H9 (cell line): ENCODE measurements around the gene SF1. TPM values are rescaled to one million over a fixed set of nuclear protein-coding genes. Genes with fewer than 3 reads are reported as not detected.

Source experiments
- DNase-seq: peaks from one replicate; pipeline ENCODE4 v3.0.0-alpha.2; 2017
- H2AFZ ChIP-seq: one replicate; pipeline ENCODE4 v1.6.1; 2013; ENCODE audit warnings: mild to moderate bottlenecking, low read length, control low read depth, moderate library complexity
- H2AK5ac ChIP-seq: 2 replicates; pipeline ENCODE4 v1.6.1; 2013; ENCODE audit warnings: low read length, control low read depth, mixed read lengths; ENCODE audit not compliant: insufficient read length
- H2BK120ac ChIP-seq: one replicate; pipeline ENCODE4 v1.6.1; 2013; ENCODE audit warnings: low read depth, mild to moderate bottlenecking, low read length, control low read depth, inconsistent platforms; ENCODE audit not compliant: poor library complexity, severe bottlenecking
- H2BK12ac ChIP-seq: 2 replicates; pipeline ENCODE4 v1.6.1; 2013; ENCODE audit warnings: low read length, control low read depth, mixed read lengths, low read depth; ENCODE audit not compliant: insufficient read length
- H2BK15ac ChIP-seq: 2 replicates; pipeline ENCODE4 v1.6.1; 2013; ENCODE audit warnings: low read depth, low read length, control low read depth
- H2BK20ac ChIP-seq: one replicate; pipeline ENCODE4 v1.6.1; 2013; ENCODE audit warnings: low read depth, mild to moderate bottlenecking, low read length, control low read depth, inconsistent platforms; ENCODE audit not compliant: poor library complexity, severe bottlenecking
- H2BK5ac ChIP-seq: 2 replicates; pipeline ENCODE4 v1.6.1; 2013; ENCODE audit warnings: low read length, control low read depth, mixed read lengths; ENCODE audit not compliant: insufficient read length
- H3K14ac ChIP-seq: 2 replicates; pipeline ENCODE4 v1.6.1; 2013; ENCODE audit warnings: low read length, control low read depth; ENCODE audit not compliant: insufficient read depth
- H3K18ac ChIP-seq: 2 replicates; pipeline ENCODE4 v1.6.1; 2013; ENCODE audit warnings: low read depth, mild to moderate bottlenecking, mixed read lengths, low read length, control low read depth; ENCODE audit not compliant: insufficient read length
- H3K23ac ChIP-seq: 2 replicates; pipeline ENCODE4 v1.6.1; 2013; ENCODE audit warnings: low read length, control low read depth, mixed read lengths, low read depth; ENCODE audit not compliant: insufficient read length
- H3K23me2 ChIP-seq: 2 replicates; pipeline ENCODE4 v1.6.1; 2013; ENCODE audit warnings: low read depth, mild to moderate bottlenecking, mixed read lengths, low read length, control low read depth; ENCODE audit not compliant: insufficient read length, poor library complexity, severe bottlenecking
- H3K27ac ChIP-seq: 2 replicates; pipeline ENCODE4 v1.5.1; 2013; ENCODE audit warnings: low read length, control low read depth, mixed read lengths, low read depth; ENCODE audit not compliant: insufficient read length
- H3K27me3 ChIP-seq: 2 replicates; pipeline ENCODE4 v1.6.1; 2013; ENCODE audit warnings: low read length, control low read depth, inconsistent platforms; ENCODE audit not compliant: insufficient read depth
- H3K4ac ChIP-seq: 2 replicates; pipeline ENCODE4 v1.6.1; 2013; ENCODE audit warnings: low read depth, mild to moderate bottlenecking, control low read depth, inconsistent platforms, low read length, moderate library complexity
- H3K4me1 ChIP-seq: 2 replicates; pipeline ENCODE4 v1.6.1; 2013; ENCODE audit warnings: low read length, control low read depth, inconsistent platforms; ENCODE audit not compliant: insufficient read depth
- H3K4me2 ChIP-seq: 2 replicates; pipeline ENCODE4 v1.6.1; 2013; ENCODE audit warnings: low read length, control low read depth, mixed read lengths; ENCODE audit not compliant: insufficient read length, insufficient read depth
- H3K56ac ChIP-seq: 2 replicates; pipeline ENCODE4 v1.6.1; 2013; ENCODE audit warnings: low read depth, mild to moderate bottlenecking, mixed read lengths, low read length, control low read depth; ENCODE audit not compliant: insufficient read length
- H3K79me1 ChIP-seq: 2 replicates; pipeline ENCODE4 v1.6.1; 2013; ENCODE audit warnings: low read depth, mild to moderate bottlenecking, moderate library complexity, low read length, control low read depth, inconsistent platforms; ENCODE audit not compliant: insufficient read depth, poor library complexity, severe bottlenecking
- H3K79me2 ChIP-seq: 2 replicates; pipeline ENCODE4 v1.6.1; 2013; ENCODE audit warnings: low read length, control low read depth, inconsistent platforms; ENCODE audit not compliant: insufficient read depth
- H3K9ac ChIP-seq: 2 replicates; pipeline ENCODE4 v1.6.1; 2013; ENCODE audit warnings: low read length, control low read depth, mixed read lengths; ENCODE audit not compliant: insufficient read length; ENCODE audit errors: extremely low read depth
- H3K9me3 ChIP-seq: one replicate; pipeline ENCODE4 v1.6.1; 2013; ENCODE audit warnings: low read depth, low read length, inconsistent platforms; ENCODE audit not compliant: control insufficient read depth
- H3T11ph ChIP-seq: one replicate; pipeline ENCODE4 v1.6.1; 2013; ENCODE audit warnings: mild to moderate bottlenecking, low read length, control low read depth, inconsistent platforms
- H4K20me1 ChIP-seq: one replicate; pipeline ENCODE4 v1.6.1; 2013; ENCODE audit not compliant: control insufficient read depth, insufficient read length, insufficient read depth
- H4K5ac ChIP-seq: 2 replicates; pipeline ENCODE4 v1.6.1; 2013; ENCODE audit warnings: low read depth, mild to moderate bottlenecking, mixed read lengths, low read length, control low read depth; ENCODE audit not compliant: insufficient read length
- H4K8ac ChIP-seq: replicated peaks from 2 replicates; pipeline ENCODE4 v1.6.1; 2013; ENCODE audit warnings: low read length, control low read depth, mixed read lengths, low read depth; ENCODE audit not compliant: insufficient read length
- H4K91ac ChIP-seq: 2 replicates; pipeline ENCODE4 v1.6.1; 2013; ENCODE audit warnings: low read depth, mild to moderate bottlenecking, moderate library complexity, mixed read lengths, low read length, control low read depth; ENCODE audit not compliant: insufficient read length
- H3K27ac Mint-ChIP-seq, 3 experiments: 2 replicates in 2 of 3; 3 replicates in 1 of 3; pipeline ENCODE4 v1.8.0; 2020 to 2021; ENCODE audit warnings: mixed read lengths in 3 of 3, mild to moderate bottlenecking in 1 of 3, moderate library complexity in 1 of 3
- H3K27me3 Mint-ChIP-seq: 2 replicates; pipeline ENCODE4 v1.8.0; 2021; ENCODE audit warnings: low read depth, mild to moderate bottlenecking, moderate library complexity, mixed read lengths
- H3K36me3 Mint-ChIP-seq, 3 experiments: 2 replicates in 2 of 3; 3 replicates in 1 of 3; pipeline ENCODE4 v1.8.0; 2020 to 2021; ENCODE audit warnings: low read depth in 3 of 3, mixed read lengths in 3 of 3; ENCODE audit not compliant: insufficient read depth in 1 of 3
- H3K4me1 Mint-ChIP-seq, 2 experiments: 2 replicates each; pipeline ENCODE4 v1.8.0; 2020; ENCODE audit warnings: mixed read lengths in 2 of 2
- H3K4me3 Mint-ChIP-seq, 2 experiments: 2 replicates in 1 of 2; 3 replicates in 1 of 2; pipeline ENCODE4 v1.8.0; 2020 to 2021; ENCODE audit warnings: mild to moderate bottlenecking in 2 of 2, mixed read lengths in 2 of 2, moderate library complexity in 1 of 2
- H3K9me3 Mint-ChIP-seq, 2 experiments: 2 replicates in 1 of 2; 3 replicates in 1 of 2; pipeline ENCODE4 v1.8.0; 2020; ENCODE audit warnings: mild to moderate bottlenecking in 2 of 2, mixed read lengths in 2 of 2, moderate library complexity in 1 of 2
- WGBS: extraction: QIAGEN DNeasy Blood & Tissue Kit; methylation state at CpG from one replicate; pipeline ENCODE4 v1.1.7; 2013; ENCODE audit warnings: missing lambda C conversion rate, low lambda C conversion rate, mixed read lengths; ENCODE audit not compliant: insufficient read length; ENCODE audit errors: extremely low coverage; 5-methylcytosine and 5-hydroxymethylcytosine counted together
- total RNA-seq: library from RNA; stranded (reverse); gene quantifications from 2 replicates; pipeline ENCODE4 v1.2.1, GENCODE V29; 2021
- TF ChIP-seq, protein P1 (sequence below): fragments of 200-600 bp; sonication (generic); conservative IDR thresholded peaks from 3 replicates; pipeline ENCODE4 v1.8.0; 2021; ENCODE audit warnings: antibody characterized with exemption, mild to moderate bottlenecking

The SF1 gene
- total RNA-seq, 1 experiment from 2014 or later = 528 TPM

DNA sequence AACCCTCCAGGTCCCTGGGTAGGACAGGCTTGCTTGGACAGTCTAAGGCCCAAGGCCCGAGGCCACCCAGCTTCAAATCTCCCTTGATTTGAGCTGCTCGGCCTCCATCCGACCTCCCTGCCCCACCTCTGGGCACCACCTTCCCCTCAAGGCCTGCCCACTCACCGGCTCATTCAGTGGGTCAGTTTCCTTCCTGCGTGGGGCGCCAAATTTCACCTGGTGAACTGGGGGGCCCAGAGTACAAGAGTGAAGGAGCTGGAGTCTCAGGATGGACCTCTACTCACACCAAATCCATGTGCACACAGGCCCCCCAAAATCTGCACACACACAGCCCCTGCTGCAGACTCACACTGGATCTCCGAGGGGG, 20.9 kb upstream of the SF1 start:
- no peak overlapping the region for H2BK15ac ChIP-seq
- H3K79me2 ChIP-seq = no peaks in the 10 kb centered on the region
- no peak overlapping the region for H3K27ac Mint-ChIP-seq
- no peak overlapping the region for H4K8ac ChIP-seq
- no peak overlapping the region for H3T11ph ChIP-seq
- H3K9me3 ChIP-seq = no peaks in the 10 kb centered on the region
- H3K9ac ChIP-seq = no peak overlapping the region
- no peaks in the 10 kb centered on the region for H3K79me1 ChIP-seq
- no peak overlapping the region for H2BK120ac ChIP-seq
- H4K5ac ChIP-seq = no peak overlapping the region
- no peak overlapping the region for H3K56ac ChIP-seq
- H3K27ac ChIP-seq = no peak overlapping the region
- H2AFZ ChIP-seq = no peak overlapping the region
- H3K4me2 ChIP-seq = no peak overlapping the region
- no peak for DNase-seq
- no CpG with 5 or more reads among the region's 7 CpGs for WGBS
- H3K27me3 ChIP-seq = no peaks in the 10 kb centered on the region
- no peak overlapping the region for H2AK5ac ChIP-seq
- no peak overlapping the region for H3K4ac ChIP-seq
- TF ChIP-seq, protein P1, sequence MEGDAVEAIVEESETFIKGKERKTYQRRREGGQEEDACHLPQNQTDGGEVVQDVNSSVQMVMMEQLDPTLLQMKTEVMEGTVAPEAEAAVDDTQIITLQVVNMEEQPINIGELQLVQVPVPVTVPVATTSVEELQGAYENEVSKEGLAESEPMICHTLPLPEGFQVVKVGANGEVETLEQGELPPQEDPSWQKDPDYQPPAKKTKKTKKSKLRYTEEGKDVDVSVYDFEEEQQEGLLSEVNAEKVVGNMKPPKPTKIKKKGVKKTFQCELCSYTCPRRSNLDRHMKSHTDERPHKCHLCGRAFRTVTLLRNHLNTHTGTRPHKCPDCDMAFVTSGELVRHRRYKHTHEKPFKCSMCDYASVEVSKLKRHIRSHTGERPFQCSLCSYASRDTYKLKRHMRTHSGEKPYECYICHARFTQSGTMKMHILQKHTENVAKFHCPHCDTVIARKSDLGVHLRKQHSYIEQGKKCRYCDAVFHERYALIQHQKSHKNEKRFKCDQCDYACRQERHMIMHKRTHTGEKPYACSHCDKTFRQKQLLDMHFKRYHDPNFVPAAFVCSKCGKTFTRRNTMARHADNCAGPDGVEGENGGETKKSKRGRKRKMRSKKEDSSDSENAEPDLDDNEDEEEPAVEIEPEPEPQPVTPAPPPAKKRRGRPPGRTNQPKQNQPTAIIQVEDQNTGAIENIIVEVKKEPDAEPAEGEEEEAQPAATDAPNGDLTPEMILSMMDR = no peak
- no peak overlapping the region for H4K91ac ChIP-seq
- peaks cover 8% of the 10 kb centered on the region for H3K23me2 ChIP-seq
- H3K18ac ChIP-seq = no peak overlapping the region
- H3K4me1 ChIP-seq = no peaks in the 10 kb centered on the region
- H2BK20ac ChIP-seq = no peak overlapping the region
- no peaks in the 10 kb centered on the region for H4K20me1 ChIP-seq
- no peak overlapping the region for H3K4me3 Mint-ChIP-seq
- no peak overlapping the region for H2BK12ac ChIP-seq
- H3K36me3 Mint-ChIP-seq = peaks cover 0 to 14% (median 11%) of the 10 kb centered on the region in 3 experiments; a peak in 6 of 7 replicates
- H3K14ac ChIP-seq = no peak overlapping the region
- no peaks in the 10 kb centered on the region for H3K27me3 Mint-ChIP-seq
- no peak overlapping the region for H3K23ac ChIP-seq
- H2BK5ac ChIP-seq = no peak overlapping the region
- no peaks in the 10 kb centered on the region for H3K9me3 Mint-ChIP-seq
- H3K4me1 Mint-ChIP-seq = peaks cover 9 to 12% of the 10 kb centered on the region in 2 experiments
